ENCODE measurements around the gene TBXAS1. TPM values are rescaled to one million over a fixed set of nuclear protein-coding genes. Genes with fewer than 3 reads are reported as not detected.

Gene TBXAS1
- total and polyA plus RNA-seq, 2 donors (not counting 3 experiments of a cell fraction or from before 2014, with no cell fraction given) = 2.1 to 4.3 TPM

DNA sequence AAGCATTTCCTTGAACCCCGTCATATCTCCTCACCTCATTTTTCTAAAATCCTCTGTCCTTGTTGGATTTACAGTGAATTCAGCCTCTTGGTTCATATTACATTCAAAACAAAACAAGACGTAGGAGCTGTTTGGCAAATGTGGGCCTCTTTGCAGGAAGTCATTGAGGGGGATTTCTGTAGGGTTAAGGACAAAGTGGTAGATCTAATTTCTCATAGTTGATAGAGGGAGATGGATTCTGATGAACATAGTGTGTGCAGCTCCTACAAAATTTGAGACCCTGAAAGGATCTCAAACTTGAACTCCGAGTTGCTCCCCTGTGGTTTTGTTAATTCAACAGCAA, 682 bp downstream of the TBXAS1 start:
- TF ChIP-seq JUN (IDR thresholded peaks at IDR 0.05; ENCODE audit: borderline replicate concordance, insufficient read depth, insufficient read length, low read depth) (no peak), GATA2 (IDR thresholded peaks at IDR 0.05; ENCODE audit: insufficient read depth, insufficient read length, low read depth, low read length) (no peak), EZH2 (IDR thresholded peaks at IDR 0.05; ENCODE audit: borderline replicate concordance, low read depth, low read length, severe bottlenecking) (no peak), POLR2AphosphoS5 (IDR thresholded peaks at IDR 0.05; ENCODE audit: insufficient read depth, low read depth, low read length) (no peak), MYC (IDR thresholded peaks at IDR 0.05; ENCODE audit: low read depth, low read length) (no peak), POLR2A (IDR thresholded peaks at IDR 0.05; ENCODE audit: low read depth, low read length) (no peak), FOS (IDR thresholded peaks at IDR 0.05; ENCODE audit: borderline replicate concordance, insufficient read depth, low read length) (no peak)
- TF ChIP-seq, protein P1, sequence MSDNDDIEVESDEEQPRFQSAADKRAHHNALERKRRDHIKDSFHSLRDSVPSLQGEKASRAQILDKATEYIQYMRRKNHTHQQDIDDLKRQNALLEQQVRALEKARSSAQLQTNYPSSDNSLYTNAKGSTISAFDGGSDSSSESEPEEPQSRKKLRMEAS (IDR thresholded peaks at IDR 0.05; ENCODE audit: insufficient read depth, insufficient read length) = no peak
- TF ChIP-seq, protein P2, sequence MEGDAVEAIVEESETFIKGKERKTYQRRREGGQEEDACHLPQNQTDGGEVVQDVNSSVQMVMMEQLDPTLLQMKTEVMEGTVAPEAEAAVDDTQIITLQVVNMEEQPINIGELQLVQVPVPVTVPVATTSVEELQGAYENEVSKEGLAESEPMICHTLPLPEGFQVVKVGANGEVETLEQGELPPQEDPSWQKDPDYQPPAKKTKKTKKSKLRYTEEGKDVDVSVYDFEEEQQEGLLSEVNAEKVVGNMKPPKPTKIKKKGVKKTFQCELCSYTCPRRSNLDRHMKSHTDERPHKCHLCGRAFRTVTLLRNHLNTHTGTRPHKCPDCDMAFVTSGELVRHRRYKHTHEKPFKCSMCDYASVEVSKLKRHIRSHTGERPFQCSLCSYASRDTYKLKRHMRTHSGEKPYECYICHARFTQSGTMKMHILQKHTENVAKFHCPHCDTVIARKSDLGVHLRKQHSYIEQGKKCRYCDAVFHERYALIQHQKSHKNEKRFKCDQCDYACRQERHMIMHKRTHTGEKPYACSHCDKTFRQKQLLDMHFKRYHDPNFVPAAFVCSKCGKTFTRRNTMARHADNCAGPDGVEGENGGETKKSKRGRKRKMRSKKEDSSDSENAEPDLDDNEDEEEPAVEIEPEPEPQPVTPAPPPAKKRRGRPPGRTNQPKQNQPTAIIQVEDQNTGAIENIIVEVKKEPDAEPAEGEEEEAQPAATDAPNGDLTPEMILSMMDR (IDR thresholded peaks at IDR 0.05; ENCODE audit: extremely low read depth in 1 of 2, insufficient read depth in 1 of 2, low read depth in 1 of 2, low read length in 2 of 2) = no peak
- POLR2A ChIA-PET = no interaction called here
- Histone ChIP-seq H3K79me2 (ENCODE audit: control insufficient read depth, insufficient read depth, low read length) (no peaks in the 10 kb centered on the region), H3K4me2 (ENCODE audit: insufficient read depth, low read length) (peak overlapping the region; percentile 28), H3K4me3 (replicated peaks in 1 of 3; ENCODE audit: insufficient read depth in 1 of 3, low read depth in 1 of 3, low read length in 3 of 3) (no peak overlapping the region), H3K27me3 (ENCODE audit: control insufficient read depth in 2 of 2, insufficient read depth in 2 of 2, low read length in 2 of 2) (peaks cover 0 to 2% of the 10 kb centered on the region in 2 experiments), H3K36me3 (ENCODE audit: control insufficient read depth in 2 of 2, extremely low read depth in 1 of 2, insufficient read depth in 2 of 2, low read length in 2 of 2) (no peaks in the 10 kb centered on the region), H3K9me1 (replicated peaks; ENCODE audit: control insufficient read depth, extremely low read depth, insufficient read depth, low read length) (no peaks in the 10 kb centered on the region), H4K20me1 (replicated peaks; ENCODE audit: control insufficient read depth, extremely low read depth, insufficient read depth, low read length) (no peaks in the 10 kb centered on the region), H3K27ac (ENCODE audit: insufficient read depth, low read depth, low read length) (no peak overlapping the region), H3K4me1 (ENCODE audit: control insufficient read depth, extremely low read depth, insufficient read depth, low read length) (peaks cover 12% of the 10 kb centered on the region), H3K9me3 (replicated peaks; ENCODE audit: control insufficient read depth, insufficient read depth, low read length) (no peaks in the 10 kb centered on the region), H3K9ac (replicated peaks; ENCODE audit: extremely low read depth, insufficient read depth, low read length) (no peak overlapping the region), H2AFZ (ENCODE audit: low read depth, low read length) (peak overlapping the region; percentile 80)
- no TSS peak for BruUV-seq (replicated peaks)
- dilution Hi-C loops (cut with MboI; ENCODE audit: extremely low pct_ligation_motif_present, low sequenced_read_pairs) (no loop called here), intact Hi-C loops (cut with micrococcal nuclease) (no loop called here)
- CTCF ChIA-PET = no interaction called here
- FAIRE-seq (peak; percentile 52), DNase-seq (ENCODE audit: low read depth, low spot score) (peak; percentile 16)
